Kidney (tissue), 14 donors: Measurements from ENCODE around the gene PBX4. TPM values are rescaled to one million over a fixed set of nuclear protein-coding genes. Genes with fewer than 3 reads are reported as not detected.

Experiments used
- DNase-seq, 5 donors: peaks; one replicate each; pipeline ENCODE4 v3.0.0-alpha.2; 2013 to 2020
- FAIRE-seq: peaks from 2 replicates; lab custom pipeline; 2012; peaks lifted over from hg19 to GRCh38; lab: Jason Lieb, UNC
- H3K27ac ChIP-seq, 2 donors: one replicate each; pipeline ENCODE4 v1.7.0; 2013; ENCODE audit warnings: low read depth in 2 of 2, low read length in 2 of 2, inconsistent platforms in 1 of 2
- H3K27me3 ChIP-seq: one replicate; pipeline ENCODE4 v1.7.1; 2013; ENCODE audit warnings: low read length, inconsistent platforms; ENCODE audit not compliant: control insufficient read depth, insufficient read depth
- H3K36me3 ChIP-seq, 3 donors: one replicate each; pipeline versions ENCODE4 v1.7.0 to v1.7.1; 2013; ENCODE audit warnings: low read length in 3 of 3, control low read depth in 1 of 3, inconsistent platforms in 1 of 3; ENCODE audit not compliant: insufficient read depth in 3 of 3, control insufficient read depth in 2 of 3
- H3K4me1 ChIP-seq, 3 donors: one replicate each; pipeline versions ENCODE4 v1.7.0 to v1.7.1; 2013; ENCODE audit warnings: low read length in 3 of 3, inconsistent platforms in 1 of 3, low read depth in 1 of 3; ENCODE audit not compliant: control insufficient read depth in 2 of 3, insufficient read depth in 2 of 3
- H3K4me3 ChIP-seq, 3 donors: one replicate each; pipeline versions ENCODE4 v1.7.0 to v1.8.1; 2013; ENCODE audit warnings: low read length in 3 of 3, control low read depth in 1 of 3, inconsistent platforms in 1 of 3
- H3K9ac ChIP-seq, 3 donors: one replicate each; pipeline versions ENCODE4 v1.7.0 to v1.7.1; 2013; ENCODE audit warnings: low read length in 3 of 3, control low read depth in 1 of 3, inconsistent platforms in 1 of 3
- H3K9me3 ChIP-seq, 3 donors: one replicate each; pipeline versions ENCODE4 v1.7.0 to v1.7.1; 2013; ENCODE audit warnings: low read length in 3 of 3, control low read depth in 1 of 3, inconsistent platforms in 1 of 3; ENCODE audit not compliant: control insufficient read depth in 2 of 3, insufficient read depth in 1 of 3
- intact Hi-C: fragments of 100-400 bp; cut with DNase I; formaldehyde crosslinking; loops from one replicate; pipeline ENCODE4 v1.11.1; 2022
- polyA plus RNA-seq: library from polyadenylated mRNA; stranded (reverse); fragments of 350-450 nt; fragmentation: Illumina TruSeq; extraction: RNeasy Lipid Tissue Mini Kit (QIAGEN cat#74804); gene quantifications from one replicate; pipeline ENCODE4 v1.2.3, GENCODE V29; 2014; ENCODE audit warnings: low read depth, low replicate concordance; ENCODE audit not compliant: insufficient read depth
- total RNA-seq: library from RNA; stranded (reverse); fragmentation: NEBNext Ultra II Directional; extraction: Animal tissue kit (Norgen Biotek cat#: 25700); gene quantifications from one replicate; pipeline ENCODE4 v1.2.1, GENCODE V29; 2021
- TF ChIP-seq, protein P1 (sequence below): IDR thresholded peaks from 3 replicates; pipeline ENCODE4 v1.5.1; 2012; ENCODE audit warnings: mild to moderate bottlenecking, moderate library complexity, borderline replicate concordance; ENCODE audit not compliant: insufficient read depth; ENCODE audit errors: extremely low read depth
- donor health status: control.
- donor health status: control.
- donor health status: control.
- donor health status: control.
- donor health status: control.
- donor health status: DM: yes; HTN: yes; CAD: no.
- donor health status: Normal renal cell carcinoma (clear cell type).

PBX4 gene
- total and polyA plus RNA-seq, 2 donors from 2014 or later, result 3.9 to 5.7 TPM

DNA sequence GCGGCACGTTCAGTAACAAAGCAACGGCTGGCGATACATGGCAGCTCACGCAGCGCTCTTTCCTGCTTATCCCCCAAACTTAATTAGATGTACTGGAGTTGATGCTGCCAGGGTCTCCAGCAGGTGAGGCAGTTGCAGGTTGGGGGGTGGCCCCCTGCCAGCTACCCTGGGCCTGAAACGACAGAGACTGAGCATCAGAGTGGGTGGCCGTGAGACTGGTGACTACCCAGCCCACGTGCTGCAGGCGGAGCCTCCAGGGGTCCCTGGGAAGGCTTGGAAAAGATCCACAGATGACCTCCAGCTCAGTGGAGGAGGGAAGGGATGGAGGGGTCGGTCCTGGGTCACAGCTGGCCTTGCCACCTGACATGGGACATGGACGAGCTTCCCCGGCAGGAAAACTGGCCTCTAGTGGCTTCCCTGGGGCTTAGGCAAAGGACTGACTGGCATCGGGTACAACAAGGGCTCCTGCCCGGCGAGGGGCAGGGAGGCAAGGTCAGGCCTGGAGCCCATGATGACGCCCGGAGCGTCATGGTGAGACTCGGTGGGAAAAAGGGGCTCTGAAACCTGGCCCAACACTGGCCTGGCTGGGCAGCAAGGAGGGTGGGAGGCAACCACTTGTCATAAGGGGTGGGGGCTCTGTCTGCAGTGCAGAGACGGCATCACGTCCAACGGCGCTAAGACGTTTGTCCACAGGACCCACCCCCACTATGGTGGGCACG, 56.4 kb downstream of the PBX4 start:
- DNase-seq, result no peak
- intact Hi-C loops, result no loop called here
- no peak overlapping the region for H3K27ac ChIP-seq

DNA sequence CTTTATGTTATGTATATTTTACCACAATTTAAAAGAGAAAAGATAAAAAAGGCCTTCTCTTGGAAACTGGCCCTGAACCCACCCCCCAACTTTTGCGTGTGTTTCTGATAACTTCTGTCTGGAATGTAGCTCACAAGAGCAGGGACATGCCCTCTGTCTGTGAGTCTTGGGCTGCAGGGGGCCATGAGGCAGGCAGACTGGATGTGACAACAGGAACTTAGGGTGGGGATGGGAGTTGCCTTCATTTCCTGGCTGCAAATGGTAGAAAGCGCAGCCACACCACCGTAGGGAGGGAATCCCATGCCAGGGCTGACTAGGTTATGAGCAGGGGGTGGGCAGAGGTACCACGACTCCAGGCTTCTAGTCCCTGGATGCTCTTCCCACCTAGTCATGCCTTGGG, 58.6 kb downstream of the PBX4 start:
- Histone ChIP-seq H3K4me3 (no peak overlapping the region), H3K36me3 (no peaks in the 10 kb centered on the region), H3K4me1 (no peaks in the 10 kb centered on the region), H3K27ac (no peak overlapping the region), H3K9ac (no peak overlapping the region), H3K27me3 (no peaks in the 10 kb centered on the region), H3K9me3 (no peaks in the 10 kb centered on the region)
- no peak for DNase-seq
- intact Hi-C loops, result no loop called here
- TF ChIP-seq, protein P1, sequence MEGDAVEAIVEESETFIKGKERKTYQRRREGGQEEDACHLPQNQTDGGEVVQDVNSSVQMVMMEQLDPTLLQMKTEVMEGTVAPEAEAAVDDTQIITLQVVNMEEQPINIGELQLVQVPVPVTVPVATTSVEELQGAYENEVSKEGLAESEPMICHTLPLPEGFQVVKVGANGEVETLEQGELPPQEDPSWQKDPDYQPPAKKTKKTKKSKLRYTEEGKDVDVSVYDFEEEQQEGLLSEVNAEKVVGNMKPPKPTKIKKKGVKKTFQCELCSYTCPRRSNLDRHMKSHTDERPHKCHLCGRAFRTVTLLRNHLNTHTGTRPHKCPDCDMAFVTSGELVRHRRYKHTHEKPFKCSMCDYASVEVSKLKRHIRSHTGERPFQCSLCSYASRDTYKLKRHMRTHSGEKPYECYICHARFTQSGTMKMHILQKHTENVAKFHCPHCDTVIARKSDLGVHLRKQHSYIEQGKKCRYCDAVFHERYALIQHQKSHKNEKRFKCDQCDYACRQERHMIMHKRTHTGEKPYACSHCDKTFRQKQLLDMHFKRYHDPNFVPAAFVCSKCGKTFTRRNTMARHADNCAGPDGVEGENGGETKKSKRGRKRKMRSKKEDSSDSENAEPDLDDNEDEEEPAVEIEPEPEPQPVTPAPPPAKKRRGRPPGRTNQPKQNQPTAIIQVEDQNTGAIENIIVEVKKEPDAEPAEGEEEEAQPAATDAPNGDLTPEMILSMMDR, result no peak
- no peak for FAIRE-seq

More for the DNA sequence above, 56.4 kb downstream of the PBX4 start:
- H3K9me3 ChIP-seq, result no peaks in the 10 kb centered on the region
- no peaks in the 10 kb centered on the region for H3K36me3 ChIP-seq
- H3K9ac ChIP-seq, result no peak overlapping the region
- no peak overlapping the region for H3K4me3 ChIP-seq
- no peaks in the 10 kb centered on the region for H3K4me1 ChIP-seq
- TF ChIP-seq, protein P1, result no peak
- H3K27me3 ChIP-seq, result no peaks in the 10 kb centered on the region
- no peak for FAIRE-seq

DNA sequence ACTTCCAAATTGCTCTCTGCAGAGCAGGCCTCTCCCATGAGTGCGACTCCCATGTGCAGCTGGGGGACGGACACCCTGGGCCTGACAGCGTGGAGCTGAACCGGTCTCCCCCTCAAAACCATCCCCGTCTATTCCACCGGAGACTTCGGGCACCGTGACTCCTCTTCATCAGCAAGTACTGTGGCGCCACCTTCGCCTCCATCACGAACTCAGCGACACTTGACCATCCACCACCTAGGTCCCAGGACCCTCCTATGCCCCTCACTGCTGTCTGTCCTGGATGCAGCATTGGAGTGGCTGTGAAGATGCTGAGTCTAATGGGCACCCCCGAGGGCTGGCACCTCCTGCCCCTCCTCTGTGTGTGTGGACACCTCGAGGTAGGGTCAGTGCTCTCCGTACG, 59.9 kb downstream of the PBX4 start:
- FAIRE-seq, result no peak

More for the DNA sequence above, 59.9 kb downstream of the PBX4 start:
- TF ChIP-seq, protein P1, result no peak
- Histone ChIP-seq H3K9me3 (no peaks in the 10 kb centered on the region), H3K27me3 (no peaks in the 10 kb centered on the region), H3K27ac (no peak overlapping the region), H3K4me3 (no peak overlapping the region), H3K36me3 (no peaks in the 10 kb centered on the region), H3K4me1 (no peaks in the 10 kb centered on the region), H3K9ac (no peak overlapping the region)
- intact Hi-C loops, result no loop called here
- DNase-seq, result no peak
